Stomach (tissue), 9 donors: ENCODE measurements around the gene C19orf25. TPM values are rescaled to one million over a fixed set of nuclear protein-coding genes. Genes with fewer than 3 reads are reported as not detected.
A peak's percentile ranks its signal among the peaks of the same experiment; 100 is the strongest.

ENCODE experiments used
- DNase-seq, 2 donors: peaks; one replicate each; pipeline versions ENCODE4 v3.0.0 to v3.0.0-alpha.2; 2013 to 2019
- H3K27ac ChIP-seq, 5 donors: fragments of 200-600 bp in 4 of 5; sonication (generic) in 4 of 5; one replicate each; pipeline ENCODE4 v1.5.1; 2013 to 2019; ENCODE audit warnings: mild to moderate bottlenecking in 1 of 5, moderate library complexity in 1 of 5
- H3K27me3 ChIP-seq, 3 donors: fragments of 200-600 bp; sonication (generic); one replicate each; pipeline ENCODE4 v1.5.1; 2017 to 2019; ENCODE audit warnings: mixed run types in 1 of 3
- H3K36me3 ChIP-seq, 4 donors: fragments of 200-600 bp; sonication (generic); 1 replicate in 3 of 4; 2 replicates in 1 of 4; pipeline ENCODE4 v1.5.1; 2016 to 2019
- H3K4me1 ChIP-seq, 4 donors: fragments of 200-600 bp; sonication (generic); one replicate each; pipeline ENCODE4 v1.5.1; 2016 to 2019
- H3K4me3 ChIP-seq, 4 donors: fragments of 200-600 bp; sonication (generic) in 3 of 4; one replicate each; pipeline ENCODE4 v1.5.1; 2016 to 2019; ENCODE audit warnings: mild to moderate bottlenecking in 1 of 4
- H3K9me3 ChIP-seq, 4 donors: fragments of 200-600 bp; sonication (generic); one replicate each; pipeline ENCODE4 v1.5.1; 2016 to 2019
- EP300 ChIP-seq: sonication (generic); formaldehyde crosslinking; IDR thresholded peaks from one replicate; pipeline ENCODE4 v1.6.1; 2017; ENCODE audit warnings: antibody characterized with exemption
- POLR2A ChIP-seq, 4 donors: fragments of 450-650 bp; IDR thresholded peaks; one replicate each; pipeline ENCODE4 v1.6.1; 2016; ENCODE audit warnings: antibody characterized with exemption in 4 of 4, control low read depth in 2 of 4, mild to moderate bottlenecking in 1 of 4, moderate library complexity in 1 of 4
- POLR2AphosphoS5 ChIP-seq, 3 donors: sonication (generic); formaldehyde crosslinking; IDR thresholded peaks; one replicate each; pipeline ENCODE4 v1.6.1; 2016; ENCODE audit warnings: antibody characterized with exemption in 3 of 3
- WGBS, 5 donors: extraction: QIAGEN DNeasy Blood & Tissue Kit in 3 of 5; methylation state at CpG; one replicate each; pipeline versions ENCODE4 v1.1.5 to v1.1.7; 2013 to 2018; 5-methylcytosine and 5-hydroxymethylcytosine counted together
- intact Hi-C: fragments of 100-400 bp; cut with DNase I; formaldehyde crosslinking; loops from one replicate; pipeline ENCODE4 v1.15.1; 2023; ENCODE audit warnings: low total_unique reads
- polyA plus RNA-seq, 3 donors: library from polyadenylated mRNA; stranded (reverse); fragments of 200-250 nt; gene quantifications; one replicate each; pipeline ENCODE4 v1.2.3, GENCODE V29; 2013
- total RNA-seq, 5 donors: library from RNA; depleted of rRNA; stranded (reverse); fragments of >200 nt; gene quantifications; one replicate each; pipeline versions ENCODE4 v1.1.0 to v1.2.3, GENCODE V29; 2014 to 2016
- TF ChIP-seq, protein P1 (sequence below), 7 experiments: fragments of 450-650 bp in 4 of 7; fragments of 200-600 bp in 3 of 7; sonication (generic) in 3 of 7; IDR thresholded peaks; one replicate each; pipeline ENCODE4 v1.5.1; 2016 to 2019; ENCODE audit warnings: antibody characterized with exemption in 7 of 7, control low read depth in 2 of 7, mild to moderate bottlenecking in 1 of 7
- donor health status: healthy with polysubstance abuse.
- donor health status: Bipolar disorder and iron deficiency.
- donor health status: healthy.

Gene C19orf25
- total and polyA plus RNA-seq, 8 donors: 5.4 to 84.3 (median 29.1) TPM

DNA sequence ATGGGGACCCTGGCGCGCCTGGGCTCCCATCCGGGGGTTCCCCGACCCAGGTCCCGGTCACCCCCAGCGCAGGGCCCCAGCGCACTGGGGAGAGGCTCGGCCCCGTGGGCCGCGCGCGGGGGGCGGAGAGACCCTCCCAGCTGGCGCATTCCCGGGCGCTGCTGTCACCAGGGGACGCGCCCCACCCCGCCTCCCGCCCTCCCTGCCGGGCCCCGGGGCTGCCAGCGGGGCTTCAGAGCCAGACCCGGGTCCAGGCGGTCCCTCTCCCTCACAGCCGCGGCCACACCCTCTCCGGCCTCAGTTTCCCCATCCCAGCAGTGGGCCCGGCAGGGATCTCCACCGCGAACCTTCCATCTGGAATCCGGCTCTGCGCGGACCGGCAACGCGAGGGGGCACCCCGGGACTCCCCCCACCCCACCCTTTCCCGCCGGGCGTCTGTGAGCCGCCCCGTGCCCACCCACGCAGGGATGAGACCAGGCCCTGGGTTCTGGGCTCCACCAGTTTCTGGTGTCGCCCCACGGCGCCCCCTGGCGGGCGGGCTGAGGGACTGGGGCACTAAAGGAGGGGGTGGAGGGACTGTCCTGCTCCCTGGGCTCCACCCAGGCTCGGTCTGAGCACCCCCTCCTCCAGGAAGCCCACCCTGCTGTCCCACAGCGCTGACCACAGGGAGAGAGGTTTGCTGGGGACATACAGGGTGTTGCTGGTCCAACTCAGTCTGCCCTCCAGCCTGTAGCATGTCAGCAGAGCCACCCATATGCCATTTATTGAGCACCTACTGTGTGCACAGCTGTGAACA, 34.7 kb upstream of the C19orf25 start:
- H3K9me3 ChIP-seq: no peaks in the 10 kb centered on the region
- H3K27me3 ChIP-seq: peaks cover 14 to 81% (median 33%) of the 10 kb centered on the region in 3 donors
- intact Hi-C loops: no loop called here
- peak; percentile 53 to 85 for DNase-seq
- peak overlapping the region in 4 of 5 donors; percentile 31 to 77 (median 59) for H3K27ac ChIP-seq
- 0 to 7% (median 4%) methylated on average over 3 to 52 of the region's 52 CpGs for WGBS, 5 donors
- peaks cover 12 to 27% (median 21%) of the 10 kb centered on the region in 4 donors for H3K4me1 ChIP-seq
- peak overlapping the region; percentile 43 to 62 (median 50) for H3K4me3 ChIP-seq
- H3K36me3 ChIP-seq: no peaks in the 10 kb centered on the region
- TF ChIP-seq, protein P1, sequence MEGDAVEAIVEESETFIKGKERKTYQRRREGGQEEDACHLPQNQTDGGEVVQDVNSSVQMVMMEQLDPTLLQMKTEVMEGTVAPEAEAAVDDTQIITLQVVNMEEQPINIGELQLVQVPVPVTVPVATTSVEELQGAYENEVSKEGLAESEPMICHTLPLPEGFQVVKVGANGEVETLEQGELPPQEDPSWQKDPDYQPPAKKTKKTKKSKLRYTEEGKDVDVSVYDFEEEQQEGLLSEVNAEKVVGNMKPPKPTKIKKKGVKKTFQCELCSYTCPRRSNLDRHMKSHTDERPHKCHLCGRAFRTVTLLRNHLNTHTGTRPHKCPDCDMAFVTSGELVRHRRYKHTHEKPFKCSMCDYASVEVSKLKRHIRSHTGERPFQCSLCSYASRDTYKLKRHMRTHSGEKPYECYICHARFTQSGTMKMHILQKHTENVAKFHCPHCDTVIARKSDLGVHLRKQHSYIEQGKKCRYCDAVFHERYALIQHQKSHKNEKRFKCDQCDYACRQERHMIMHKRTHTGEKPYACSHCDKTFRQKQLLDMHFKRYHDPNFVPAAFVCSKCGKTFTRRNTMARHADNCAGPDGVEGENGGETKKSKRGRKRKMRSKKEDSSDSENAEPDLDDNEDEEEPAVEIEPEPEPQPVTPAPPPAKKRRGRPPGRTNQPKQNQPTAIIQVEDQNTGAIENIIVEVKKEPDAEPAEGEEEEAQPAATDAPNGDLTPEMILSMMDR (IDR thresholded peaks at IDR 0.05): peak in 5 of 7 experiments; percentile 17 to 69 (median 37)
- TF ChIP-seq POLR2A (IDR thresholded peaks at IDR 0.05) (no peak), POLR2AphosphoS5 (IDR thresholded peaks at IDR 0.05) (no peak)

DNA sequence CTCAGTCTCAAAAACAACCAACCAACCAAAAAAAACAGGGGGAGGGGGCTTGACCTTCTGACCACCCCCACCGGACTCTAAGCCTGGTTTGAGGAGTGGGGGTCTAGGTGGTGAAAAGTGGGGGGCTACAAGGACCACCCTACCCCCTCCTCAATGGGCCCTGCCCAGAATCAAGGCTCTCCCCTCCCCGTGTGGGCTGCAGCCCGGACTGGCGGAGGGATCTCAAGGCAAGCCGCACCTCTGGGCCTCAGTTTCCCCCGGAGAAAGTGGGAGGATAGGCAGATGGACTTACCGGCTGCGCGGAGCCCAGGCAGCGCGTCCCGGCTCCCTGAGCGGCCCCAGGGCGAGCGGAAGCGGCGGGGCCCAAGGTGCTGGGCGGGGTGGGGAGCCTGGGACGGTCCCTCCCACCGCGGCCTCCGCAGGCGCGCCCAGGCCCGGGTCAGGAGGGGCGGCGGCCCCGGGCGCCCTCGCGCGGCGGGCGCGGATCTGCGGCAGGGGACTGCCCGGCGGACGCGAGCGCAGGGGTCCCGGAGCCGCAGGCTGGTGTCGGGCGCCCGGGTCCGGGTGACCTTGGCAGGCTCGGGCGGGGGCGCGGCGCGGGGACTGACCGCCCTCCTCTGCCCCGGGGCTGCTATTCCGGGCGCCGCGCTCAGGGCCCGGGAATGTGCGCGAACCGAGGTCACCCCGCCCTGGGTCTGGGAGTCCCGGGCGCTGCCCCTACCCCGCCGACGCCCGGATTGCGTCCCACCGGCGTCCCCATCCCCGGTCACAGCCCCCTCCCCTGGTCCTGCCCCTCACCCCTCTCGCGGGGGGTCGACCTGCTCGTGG, 33.9 kb upstream of the C19orf25 start, which contains the start of gene ADAMTSL5:
ADAMTSL5 (minus strand) TSS at position 349 of the 828 bp plus-strand sequence. CDS start 2,076 bp downstream, outside the sequence.
- intact Hi-C loops: no loop called here
- H3K4me1 ChIP-seq: peaks cover 12 to 34% (median 28%) of the 10 kb centered on the region in 4 donors
- H3K36me3 ChIP-seq: no peaks in the 10 kb centered on the region
- 3 to 9% (median 4%) methylated on average over 12 to 78 of the region's 78 CpGs for WGBS, 5 donors
- peak; percentile 60 to 88 for DNase-seq
- H3K27ac ChIP-seq: peak within 1 kb of the TSS in 4 of 5 donors; percentile 31 to 77 (median 59)
- TF ChIP-seq EP300 (no peak), POLR2AphosphoS5 (IDR thresholded peaks at IDR 0.05) (peak in 1 of 3 donors; percentile 10)
- H3K9me3 ChIP-seq: peaks cover 0 to 5% (median 2%) of the 10 kb centered on the region in 4 donors
- H3K27me3 ChIP-seq: peaks cover 14 to 83% (median 33%) of the 10 kb centered on the region in 3 donors
- peak within 1 kb of the TSS; percentile 43 to 62 (median 50) for H3K4me3 ChIP-seq

- intact Hi-C loops: no loop called here
- WGBS, 5 donors: 44 to 58% (median 51%) methylated on average over 17 to 22 of the region's 22 CpGs
- TF ChIP-seq, protein P1 (IDR thresholded peaks at IDR 0.05): no peak
- TF ChIP-seq EP300: no peak
- TF ChIP-seq POLR2AphosphoS5 (IDR thresholded peaks at IDR 0.05): no peak
- no peak for TF ChIP-seq POLR2A (IDR thresholded peaks at IDR 0.05)
- Histone ChIP-seq H3K27ac (no peak overlapping the region), H3K4me1 (peaks cover 12 to 42% (median 37%) of the 10 kb centered on the region in 4 donors), H3K9me3 (peaks cover 0 to 5% (median 2%) of the 10 kb centered on the region in 4 donors), H3K4me3 (no peak overlapping the region), H3K36me3 (no peaks in the 10 kb centered on the region), H3K27me3 (peaks cover 14 to 90% (median 33%) of the 10 kb centered on the region in 3 donors)
- peak in 1 of 2 donors; percentile 47 for DNase-seq
Observed at GRCh38 chr19:1511318-1512317, 32.6 kb upstream of the C19orf25 start.

GRCh38 chr19:1510807-1511206, 31.8 kb upstream of the C19orf25 start:
- no peak for TF ChIP-seq EP300
- TF ChIP-seq, protein P1 (IDR thresholded peaks at IDR 0.05): no peak
- no peak for TF ChIP-seq POLR2AphosphoS5 (IDR thresholded peaks at IDR 0.05)
- no peak for TF ChIP-seq POLR2A (IDR thresholded peaks at IDR 0.05)
- intact Hi-C loops: no loop called here
- peaks cover 14 to 90% (median 33%) of the 10 kb centered on the region in 3 donors for H3K27me3 ChIP-seq
- H3K27ac ChIP-seq: peak overlapping the region in 1 of 5 donors; percentile 25
- peaks cover 12 to 42% (median 37%) of the 10 kb centered on the region in 4 donors for H3K4me1 ChIP-seq
- H3K36me3 ChIP-seq: no peaks in the 10 kb centered on the region
- H3K9me3 ChIP-seq: peaks cover 0 to 5% (median 2%) of the 10 kb centered on the region in 4 donors
- 33 to 45% (median 35%) methylated on average over 6 to 9 of the region's 9 CpGs for WGBS, 5 donors
- H3K4me3 ChIP-seq: no peak overlapping the region
- DNase-seq: peak in 1 of 2 donors; percentile 16
